ENCODE results near the gene RBFA. TPM values are rescaled to one million over a fixed set of nuclear protein-coding genes. Genes with fewer than 3 reads are reported as not detected.

The RBFA gene
- total RNA-seq, 1 experiment from 2014 or later, result 45.3 TPM

DNA sequence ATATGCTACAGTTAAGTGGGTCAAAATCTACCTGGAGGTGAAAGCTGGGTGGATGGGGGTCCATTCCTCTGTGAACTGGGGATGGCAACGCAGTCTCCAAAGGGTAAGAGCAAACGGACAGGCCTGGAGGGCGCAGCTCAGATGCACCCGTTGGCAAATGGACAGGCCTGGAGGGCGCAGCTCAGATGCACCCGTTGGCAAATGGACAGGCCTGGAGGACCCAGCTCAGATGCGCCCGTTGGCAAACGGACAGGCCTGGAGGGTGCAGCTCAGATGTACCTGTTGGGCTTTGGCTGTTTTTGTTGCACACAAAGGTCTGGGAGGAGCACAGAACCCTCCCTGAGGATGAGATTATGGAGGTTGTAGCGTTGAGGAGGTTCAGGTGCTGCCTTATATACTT, 33.7 kb downstream of the RBFA start:
- H3K27ac ChIP-seq (ENCODE audit: low read depth, low read length), result no peak overlapping the region
- no peaks in the 10 kb centered on the region for H3K79me2 ChIP-seq (ENCODE audit: insufficient read depth, low read length)
- ChIA-PET CTCF (no interaction called here), RAD21 (ENCODE audit: low non-redundant PET in 1 of 2, low total read pairs in 2 of 2, uncharacterized antibody in 2 of 2, unreplicated experiment in 2 of 2) (no interaction called here), POLR2A (no interaction called here)
- H3K9me3 ChIP-seq (ENCODE audit: control insufficient read depth in 1 of 2, insufficient read depth in 1 of 2, low read depth in 1 of 2, low read length in 2 of 2), result no peaks in the 10 kb centered on the region
- no peak for DNase-seq (ENCODE audit: low read depth, low spot score)
- H2AFZ ChIP-seq (ENCODE audit: low read depth, low read length, poor library complexity, severe bottlenecking), result no peak overlapping the region
- H3K36me3 ChIP-seq (ENCODE audit: control insufficient read depth in 1 of 2, insufficient read depth in 2 of 2, low read length in 2 of 2), result no peaks in the 10 kb centered on the region
- H4K20me1 ChIP-seq (ENCODE audit: insufficient read depth), result no peaks in the 10 kb centered on the region
- H3K4me2 ChIP-seq (ENCODE audit: low read length), result no peak overlapping the region
- BruUV-seq (replicated peaks), result no TSS peak
- H3K27me3 ChIP-seq (ENCODE audit: insufficient read depth, low read length), result no peaks in the 10 kb centered on the region
- intact Hi-C loops (cut with micrococcal nuclease), result no loop called here
- no peak for ATAC-seq
- no peaks in the 10 kb centered on the region for H3K4me1 ChIP-seq (ENCODE audit: control insufficient read depth in 1 of 2, insufficient read depth in 2 of 2, low read length in 2 of 2)
- H3K9ac ChIP-seq (ENCODE audit: low read length), result no peak overlapping the region
- H3K9me2 ChIP-seq (ENCODE audit: insufficient read depth), result no peaks in the 10 kb centered on the region
- TF ChIP-seq EGR1 (IDR thresholded peaks at IDR 0.05; ENCODE audit: low read depth) (no peak), JUND (IDR thresholded peaks at IDR 0.05) (no peak), POLR2AphosphoS5 (IDR thresholded peaks at IDR 0.05; ENCODE audit: low read depth, low read length) (no peak)
- no peak overlapping the region for H3K4me3 ChIP-seq (replicated peaks in 1 of 2; ENCODE audit: low read depth in 1 of 2, low read length in 2 of 2)

DNA sequence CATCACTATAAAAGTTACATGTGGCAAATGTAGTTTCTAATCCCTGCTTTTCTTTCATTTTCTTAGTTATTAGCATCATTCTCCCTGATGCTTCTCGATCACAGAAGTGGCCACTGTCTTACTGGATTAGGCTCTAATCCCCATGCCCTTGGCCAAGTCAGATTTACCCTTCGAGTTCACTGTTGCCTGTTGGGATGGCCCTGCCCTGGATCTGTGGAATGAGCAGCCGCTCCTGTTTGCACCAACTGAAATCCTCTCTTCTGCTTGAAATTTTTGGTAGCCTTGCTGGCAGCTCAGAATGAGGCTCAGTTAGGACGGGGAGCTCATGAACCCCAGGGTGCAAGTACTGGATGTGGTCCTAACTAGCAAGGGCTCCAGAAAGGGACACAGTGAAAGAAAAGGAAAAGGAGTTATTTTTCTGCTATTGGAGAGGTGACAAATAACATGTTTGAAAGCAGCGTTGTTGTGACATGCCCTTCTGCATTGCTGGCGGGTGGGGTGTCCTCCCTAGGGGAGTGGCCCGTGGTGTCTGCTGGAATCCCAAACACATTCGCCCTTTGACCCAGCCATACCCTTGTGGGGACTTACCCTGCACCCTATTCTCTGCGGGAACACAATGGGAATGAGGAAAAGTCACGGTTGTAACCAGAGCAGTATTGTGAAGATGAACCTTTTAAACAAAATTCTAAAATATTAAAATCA, 34.5 kb downstream of the RBFA start:
- Histone ChIP-seq H3K27me3 (ENCODE audit: insufficient read depth, low read length) (no peaks in the 10 kb centered on the region), H3K27ac (ENCODE audit: low read depth, low read length) (no peak overlapping the region), H3K4me1 (ENCODE audit: control insufficient read depth in 1 of 2, insufficient read depth in 2 of 2, low read length in 2 of 2) (no peaks in the 10 kb centered on the region), H3K4me2 (ENCODE audit: low read length) (no peak overlapping the region), H3K9ac (ENCODE audit: low read length) (no peak overlapping the region), H3K4me3 (replicated peaks in 1 of 2; ENCODE audit: low read depth in 1 of 2, low read length in 2 of 2) (no peak overlapping the region), H2AFZ (ENCODE audit: low read depth, low read length, poor library complexity, severe bottlenecking) (no peak overlapping the region), H3K36me3 (ENCODE audit: control insufficient read depth in 1 of 2, insufficient read depth in 2 of 2, low read length in 2 of 2) (no peaks in the 10 kb centered on the region), H3K9me3 (ENCODE audit: control insufficient read depth in 1 of 2, insufficient read depth in 1 of 2, low read depth in 1 of 2, low read length in 2 of 2) (no peaks in the 10 kb centered on the region), H3K79me2 (ENCODE audit: insufficient read depth, low read length) (no peaks in the 10 kb centered on the region), H3K9me2 (ENCODE audit: insufficient read depth) (no peaks in the 10 kb centered on the region), H4K20me1 (ENCODE audit: insufficient read depth) (no peaks in the 10 kb centered on the region)
- TF ChIP-seq FOSL1 (IDR thresholded peaks at IDR 0.05; ENCODE audit: low read depth), result no peak
- no peak for TF ChIP-seq JUND (IDR thresholded peaks at IDR 0.05)
- TF ChIP-seq EZH2 (IDR thresholded peaks at IDR 0.05), result no peak
- no peak for TF ChIP-seq POLR2AphosphoS5 (IDR thresholded peaks at IDR 0.05; ENCODE audit: low read depth, low read length)
- TF ChIP-seq SIN3A (IDR thresholded peaks at IDR 0.05; ENCODE audit: low read depth), result no peak
- TF ChIP-seq, protein P1, sequence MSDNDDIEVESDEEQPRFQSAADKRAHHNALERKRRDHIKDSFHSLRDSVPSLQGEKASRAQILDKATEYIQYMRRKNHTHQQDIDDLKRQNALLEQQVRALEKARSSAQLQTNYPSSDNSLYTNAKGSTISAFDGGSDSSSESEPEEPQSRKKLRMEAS (IDR thresholded peaks at IDR 0.05), result no peak
- no peak for TF ChIP-seq EZH2phosphoT487 (IDR thresholded peaks at IDR 0.05; ENCODE audit: borderline replicate concordance)
- TF ChIP-seq ELF1 (IDR thresholded peaks at IDR 0.05; ENCODE audit: borderline replicate concordance, low read depth), result no peak
- TF ChIP-seq, protein P2, sequence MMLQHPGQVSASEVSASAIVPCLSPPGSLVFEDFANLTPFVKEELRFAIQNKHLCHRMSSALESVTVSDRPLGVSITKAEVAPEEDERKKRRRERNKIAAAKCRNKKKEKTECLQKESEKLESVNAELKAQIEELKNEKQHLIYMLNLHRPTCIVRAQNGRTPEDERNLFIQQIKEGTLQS (IDR thresholded peaks at IDR 0.05), result no peak
- TF ChIP-seq RAD21 (IDR thresholded peaks at IDR 0.05; ENCODE audit: low read depth), result no peak
- TF ChIP-seq, protein P3, sequence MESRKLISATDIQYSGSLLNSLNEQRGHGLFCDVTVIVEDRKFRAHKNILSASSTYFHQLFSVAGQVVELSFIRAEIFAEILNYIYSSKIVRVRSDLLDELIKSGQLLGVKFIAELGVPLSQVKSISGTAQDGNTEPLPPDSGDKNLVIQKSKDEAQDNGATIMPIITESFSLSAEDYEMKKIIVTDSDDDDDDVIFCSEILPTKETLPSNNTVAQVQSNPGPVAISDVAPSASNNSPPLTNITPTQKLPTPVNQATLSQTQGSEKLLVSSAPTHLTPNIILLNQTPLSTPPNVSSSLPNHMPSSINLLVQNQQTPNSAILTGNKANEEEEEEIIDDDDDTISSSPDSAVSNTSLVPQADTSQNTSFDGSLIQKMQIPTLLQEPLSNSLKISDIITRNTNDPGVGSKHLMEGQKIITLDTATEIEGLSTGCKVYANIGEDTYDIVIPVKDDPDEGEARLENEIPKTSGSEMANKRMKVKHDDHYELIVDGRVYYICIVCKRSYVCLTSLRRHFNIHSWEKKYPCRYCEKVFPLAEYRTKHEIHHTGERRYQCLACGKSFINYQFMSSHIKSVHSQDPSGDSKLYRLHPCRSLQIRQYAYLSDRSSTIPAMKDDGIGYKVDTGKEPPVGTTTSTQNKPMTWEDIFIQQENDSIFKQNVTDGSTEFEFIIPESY (IDR thresholded peaks at IDR 0.05; ENCODE audit: extremely low read depth, insufficient replicate concordance, low read length), result no peak
- TF ChIP-seq POLR2A (IDR thresholded peaks at IDR 0.05; ENCODE audit: borderline replicate concordance, extremely low read depth, insufficient read depth, insufficient read length), result no peak
- intact Hi-C loops (cut with micrococcal nuclease), result no loop called here
- no TSS peak for BruUV-seq (replicated peaks)
- ChIA-PET RAD21 (ENCODE audit: low non-redundant PET in 1 of 2, low total read pairs in 2 of 2, uncharacterized antibody in 2 of 2, unreplicated experiment in 2 of 2) (no interaction called here), CTCF (no interaction called here), POLR2A (no interaction called here)
- no peak for DNase-seq (ENCODE audit: low read depth, low spot score)
- no peak for ATAC-seq

All from HCT116 (cell line).